Prostate gland (tissue), 2 donors: Measurements from ENCODE around the gene TRIM15. TPM values are rescaled to one million over a fixed set of nuclear protein-coding genes. Genes with fewer than 3 reads are reported as not detected.

Experiments used
- DNase-seq: peaks from one replicate; pipeline ENCODE4 v3.0.0-alpha.2; 2019; ENCODE audit warnings: low spot score
- H3K27ac ChIP-seq, 2 donors: fragments of 200-600 bp; sonication (generic); 2 replicates each; pipeline ENCODE4 v1.5.1; 2017 to 2019
- H3K27me3 ChIP-seq: fragments of 200-600 bp; sonication (generic); replicated peaks from 2 replicates; pipeline ENCODE4 v1.5.1; 2019; ENCODE audit not compliant: insufficient read depth
- H3K36me3 ChIP-seq, 2 donors: fragments of 200-600 bp; sonication (generic); 1 replicate in 1 of 2; 2 replicates in 1 of 2; pipeline versions ENCODE4 v1.5.1 to v1.8.1; 2017 to 2019
- H3K4me1 ChIP-seq: fragments of 200-600 bp; sonication (generic); replicated peaks from 2 replicates; pipeline ENCODE4 v1.5.1; 2019
- H3K4me3 ChIP-seq, 2 donors: fragments of 200-600 bp; sonication (generic); 2 replicates each; pipeline ENCODE4 v1.5.1; 2017 to 2019
- H3K9me3 ChIP-seq: fragments of 200-600 bp; sonication (generic); 2 replicates; pipeline ENCODE4 v1.5.1; 2017
- CTCF ChIP-seq, 4 experiments: fragments of 200-600 bp in 2 of 4; fragments of 450-650 bp in 2 of 4; sonication (generic) in 2 of 4; IDR thresholded peaks; 1 replicate in 3 of 4; 2 replicates in 1 of 4; pipeline ENCODE4 v1.5.1; 2016 to 2019; ENCODE audit warnings: antibody characterized with exemption in 4 of 4, mild to moderate bottlenecking in 2 of 4, moderate library complexity in 2 of 4
- POLR2A ChIP-seq: fragments of 450-650 bp; IDR thresholded peaks from one replicate; pipeline ENCODE4 v1.6.1; 2016; ENCODE audit warnings: antibody characterized with exemption, mild to moderate bottlenecking
- POLR2AphosphoS5 ChIP-seq: sonication (generic); formaldehyde crosslinking; IDR thresholded peaks from one replicate; pipeline ENCODE4 v1.6.1; 2017; ENCODE audit warnings: antibody characterized with exemption
- WGBS: methylation state at CpG from one replicate; pipeline ENCODE4 v1.1.5; 2018; 5-methylcytosine and 5-hydroxymethylcytosine counted together
- intact Hi-C: fragments of 100-400 bp; cut with DNase I; formaldehyde crosslinking; loops from one replicate; pipeline ENCODE4 v1.14.2; 2022
- total RNA-seq, 2 donors: library from RNA; depleted of rRNA; stranded (reverse); fragments of >200 nt; gene quantifications; one replicate each; pipeline ENCODE4 v1.1.0, GENCODE V29; 2016

Gene TRIM15
- total RNA-seq, 2 donors from 2014 or later: not detected

GRCh38 chr6:30149234-30149633, 14.1 kb upstream of the TRIM15 start:
- 48% methylated on average over 3 of the region's 3 CpGs for WGBS
- Histone ChIP-seq H3K4me3 (no peak overlapping the region), H3K9me3 (no peaks in the 10 kb centered on the region), H3K27me3 (peaks cover 1% of the 10 kb centered on the region), H3K27ac (no peak overlapping the region), H3K4me1 (no peaks in the 10 kb centered on the region), H3K36me3 (no peaks in the 10 kb centered on the region)
- no peak for DNase-seq
- TF ChIP-seq CTCF (IDR thresholded peaks at IDR 0.05) (no peak), POLR2A (no peak), POLR2AphosphoS5 (no peak)
- intact Hi-C loops: no loop called here

GRCh38 chr6:30149858-30150550, 13.3 kb upstream of the TRIM15 start:
- 65% methylated on average over 7 of the region's 7 CpGs for WGBS
- no peaks in the 10 kb centered on the region for H3K4me1 ChIP-seq
- no peak overlapping the region for H3K4me3 ChIP-seq
- H3K36me3 ChIP-seq: no peaks in the 10 kb centered on the region
- no peak overlapping the region for H3K27ac ChIP-seq
- no peak for DNase-seq
- H3K27me3 ChIP-seq: no peaks in the 10 kb centered on the region
- no peak for TF ChIP-seq POLR2A
- intact Hi-C loops: no loop called here
- no peaks in the 10 kb centered on the region for H3K9me3 ChIP-seq

GRCh38 chr6:30150671-30151395, 12.5 kb upstream of the TRIM15 start:
- Histone ChIP-seq H3K4me3 (no peak overlapping the region), H3K4me1 (no peaks in the 10 kb centered on the region), H3K36me3 (no peaks in the 10 kb centered on the region), H3K27ac (no peak overlapping the region), H3K9me3 (no peaks in the 10 kb centered on the region), H3K27me3 (no peaks in the 10 kb centered on the region)
- intact Hi-C loops: no loop called here
- TF ChIP-seq POLR2A (no peak), POLR2AphosphoS5 (no peak), CTCF (IDR thresholded peaks at IDR 0.05) (no peak)
- DNase-seq: no peak
- WGBS: 88% methylated on average over 10 of the region's 10 CpGs

- H3K36me3 ChIP-seq: no peaks in the 10 kb centered on the region
- intact Hi-C loops: no loop called here
- WGBS: 82% methylated on average over 3 of the region's 3 CpGs
- H3K27me3 ChIP-seq: no peaks in the 10 kb centered on the region
- H3K4me3 ChIP-seq: no peak overlapping the region
- H3K4me1 ChIP-seq: no peaks in the 10 kb centered on the region
- H3K27ac ChIP-seq: no peak overlapping the region
- no peak for DNase-seq
- H3K9me3 ChIP-seq: no peaks in the 10 kb centered on the region
- TF ChIP-seq POLR2AphosphoS5 (no peak), POLR2A (no peak), CTCF (IDR thresholded peaks at IDR 0.05) (no peak)
These were observed 11.8 kb upstream of the TRIM15 start for GRCh38 chr6:30151580-30151979.

GRCh38 chr6:30152016-30152673, 11.2 kb upstream of the TRIM15 start:
- no peaks in the 10 kb centered on the region for H3K4me1 ChIP-seq
- WGBS: 61% methylated on average over 4 of the region's 4 CpGs
- no peaks in the 10 kb centered on the region for H3K9me3 ChIP-seq
- H3K27me3 ChIP-seq: no peaks in the 10 kb centered on the region
- TF ChIP-seq POLR2AphosphoS5 (no peak), CTCF (IDR thresholded peaks at IDR 0.05) (no peak), POLR2A (no peak)
- no peaks in the 10 kb centered on the region for H3K36me3 ChIP-seq
- no peak overlapping the region for H3K27ac ChIP-seq
- H3K4me3 ChIP-seq: no peak overlapping the region
- intact Hi-C loops: no loop called here
- DNase-seq: no peak
